Activated naive CD4-positive, alpha-beta T cell treated with anti-CD3 and anti-CD28 coated beads for 36 hours (primary cell): ENCODE measurements around the gene MAP3K20. TPM values are rescaled to one million over a fixed set of nuclear protein-coding genes. Genes with fewer than 3 reads are reported as not detected.

Source experiments
- CTCF ChIA-PET: fragments of 350-600 bp; sonication (Branson Sonifier 250); formaldehyde crosslinking; loops from one replicate; lab custom pipeline; 2021; ENCODE audit warnings: antibody characterized with exemption; lab: Charles Lee
- DNase-seq: peaks from one replicate; pipeline ENCODE4 v3.0.0-alpha.2; 2020
- H3K27ac Mint-ChIP-seq: one replicate; pipeline ENCODE4 v1.8.0; 2021; ENCODE audit warnings: mild to moderate bottlenecking, mixed read lengths
- H3K27me3 Mint-ChIP-seq: one replicate; pipeline ENCODE4 v1.8.0; 2021; ENCODE audit warnings: low read depth, mixed read lengths
- H3K36me3 Mint-ChIP-seq: one replicate; pipeline ENCODE4 v1.8.0; 2021; ENCODE audit warnings: low read depth, mixed read lengths
- H3K4me1 Mint-ChIP-seq: one replicate; pipeline ENCODE4 v1.8.0; 2021; ENCODE audit warnings: low read depth, mixed read lengths
- H3K4me3 Mint-ChIP-seq: one replicate; pipeline ENCODE4 v1.8.0; 2021; ENCODE audit warnings: mild to moderate bottlenecking, moderate library complexity, mixed read lengths
- H3K9me3 Mint-ChIP-seq: one replicate; pipeline ENCODE4 v1.8.0; 2021; ENCODE audit warnings: mixed read lengths
- intact Hi-C: fragments of 100-400 bp; cut with micrococcal nuclease; formaldehyde crosslinking; loops from one replicate; pipeline ENCODE4 v1.15.1; 2023
- total RNA-seq, 2 experiments: library from RNA; stranded (reverse); gene quantifications; one replicate each; pipeline ENCODE4 v1.2.3, GENCODE V29; 2021

MAP3K20 gene
- total RNA-seq, 2 experiments from 2014 or later = 3.0 to 3.7 TPM

- Mint-ChIP-seq H3K27me3 (peaks cover 43% of the 10 kb centered on the region), H3K9me3 (peaks cover 3% of the 10 kb centered on the region), H3K4me3 (no peak overlapping the region), H3K4me1 (peaks cover 35% of the 10 kb centered on the region), H3K27ac (no peak overlapping the region), H3K36me3 (no peaks in the 10 kb centered on the region)
- CTCF ChIA-PET = no interaction called here
- no peak for DNase-seq
- intact Hi-C loops = no loop called here
These were observed 62.0 kb downstream of the MAP3K20 start for GRCh38 chr2:173137610-173138009.

GRCh38 chr2:173138962-173139361 is 63.3 kb downstream of the MAP3K20 start:
- Mint-ChIP-seq H3K9me3 (peaks cover 3% of the 10 kb centered on the region), H3K4me3 (no peak overlapping the region), H3K4me1 (peaks cover 28% of the 10 kb centered on the region), H3K27me3 (peaks cover 43% of the 10 kb centered on the region), H3K27ac (no peak overlapping the region), H3K36me3 (no peaks in the 10 kb centered on the region)
- intact Hi-C loops = no loop called here
- CTCF ChIA-PET = interaction anchor here (0.6 to 0.7 kb wide), 2 partner anchors 118 to 339 kb away, joined by 3 read pairs; no protein-coding TSS in a partner anchor
- no peak for DNase-seq

- CTCF ChIA-PET = no interaction called here
These were observed 66.0 kb downstream of the MAP3K20 start for GRCh38 chr2:173141666-173142065.

GRCh38 chr2:173145454-173145853 is 69.8 kb downstream of the MAP3K20 start:
- intact Hi-C loops = no loop called here
- H3K27ac Mint-ChIP-seq = no peak overlapping the region
- no peak overlapping the region for H3K4me3 Mint-ChIP-seq
- CTCF ChIA-PET = no interaction called here
- H3K4me1 Mint-ChIP-seq = peaks cover 7% of the 10 kb centered on the region
- H3K9me3 Mint-ChIP-seq = peaks cover 3% of the 10 kb centered on the region
- H3K36me3 Mint-ChIP-seq = no peaks in the 10 kb centered on the region
- peaks cover 20% of the 10 kb centered on the region for H3K27me3 Mint-ChIP-seq
- no peak for DNase-seq

More at GRCh38 chr2:173141666-173142065, 66.0 kb downstream of the MAP3K20 start:
- Mint-ChIP-seq H3K27ac (no peak overlapping the region), H3K27me3 (peaks cover 31% of the 10 kb centered on the region), H3K4me1 (peaks cover 9% of the 10 kb centered on the region), H3K9me3 (peaks cover 3% of the 10 kb centered on the region), H3K4me3 (no peak overlapping the region), H3K36me3 (no peaks in the 10 kb centered on the region)
- intact Hi-C loops = no loop called here
- no peak for DNase-seq

GRCh38 chr2:173146590-173146989 is 70.9 kb downstream of the MAP3K20 start:
- Mint-ChIP-seq H3K4me1 (peaks cover 13% of the 10 kb centered on the region), H3K4me3 (no peak overlapping the region), H3K27ac (no peak overlapping the region), H3K9me3 (peaks cover 2% of the 10 kb centered on the region), H3K27me3 (peaks cover 12% of the 10 kb centered on the region), H3K36me3 (no peaks in the 10 kb centered on the region)
- CTCF ChIA-PET = no interaction called here
- intact Hi-C loops = no loop called here
- DNase-seq = no peak

GRCh38 chr2:173148520-173148919 is 72.9 kb downstream of the MAP3K20 start:
- Mint-ChIP-seq H3K27ac (no peak overlapping the region), H3K4me1 (peaks cover 21% of the 10 kb centered on the region)
- intact Hi-C loops = no loop called here

GRCh38 chr2:173149491-173149890 is 73.8 kb downstream of the MAP3K20 start:
- Mint-ChIP-seq H3K36me3 (no peaks in the 10 kb centered on the region), H3K27me3 (peaks cover 9% of the 10 kb centered on the region), H3K27ac (no peak overlapping the region), H3K4me3 (no peak overlapping the region), H3K4me1 (peaks cover 21% of the 10 kb centered on the region), H3K9me3 (no peaks in the 10 kb centered on the region)
- intact Hi-C loops = loop anchor here (1.0 kb wide), 1 partner anchor 16 kb away; no protein-coding TSS in a partner anchor
- CTCF ChIA-PET = no interaction called here
- peak; percentile 75 for DNase-seq

More at GRCh38 chr2:173148520-173148919, 72.9 kb downstream of the MAP3K20 start:
- Mint-ChIP-seq H3K36me3 (no peaks in the 10 kb centered on the region), H3K4me3 (no peak overlapping the region), H3K27me3 (peaks cover 7% of the 10 kb centered on the region), H3K9me3 (no peaks in the 10 kb centered on the region)
- CTCF ChIA-PET = no interaction called here
- no peak for DNase-seq

GRCh38 chr2:173150087-173150486 is 74.4 kb downstream of the MAP3K20 start:
- H3K4me1 Mint-ChIP-seq = peaks cover 21% of the 10 kb centered on the region
- no peak overlapping the region for H3K4me3 Mint-ChIP-seq
- H3K27ac Mint-ChIP-seq = no peak overlapping the region
- CTCF ChIA-PET = interaction anchor here (1.2 kb wide), 1 partner anchor 123 kb away, joined by 3 read pairs; no protein-coding TSS in a partner anchor
- no peaks in the 10 kb centered on the region for H3K36me3 Mint-ChIP-seq
- H3K9me3 Mint-ChIP-seq = no peaks in the 10 kb centered on the region
- DNase-seq = no peak
- intact Hi-C loops = loop anchor here (5.0 kb wide), 1 partner anchor 188 kb away; no protein-coding TSS in a partner anchor
- peaks cover 14% of the 10 kb centered on the region for H3K27me3 Mint-ChIP-seq

- Mint-ChIP-seq H3K27me3 (peaks cover 16% of the 10 kb centered on the region), H3K36me3 (no peaks in the 10 kb centered on the region), H3K27ac (no peak overlapping the region), H3K4me3 (no peak overlapping the region), H3K9me3 (no peaks in the 10 kb centered on the region), H3K4me1 (peaks cover 21% of the 10 kb centered on the region)
- intact Hi-C loops = loop anchor here (1.0 to 5.0 kb wide), 4 partner anchors 102 to 295 kb away; no protein-coding TSS in a partner anchor
- CTCF ChIA-PET = interaction anchor here (1.2 kb wide), 1 partner anchor 123 kb away, joined by 3 read pairs; no protein-coding TSS in a partner anchor
- no peak for DNase-seq
These were observed 75.3 kb downstream of the MAP3K20 start for GRCh38 chr2:173150963-173151362.

GRCh38 chr2:173151671-173152401 is 76.2 kb downstream of the MAP3K20 start:
- intact Hi-C loops = loop anchor here (1.0 to 5.0 kb wide), 5 partner anchors 103 to 296 kb away; no protein-coding TSS in a partner anchor
- no peak overlapping the region for H3K4me3 Mint-ChIP-seq
- H3K27me3 Mint-ChIP-seq = peaks cover 16% of the 10 kb centered on the region
- CTCF ChIA-PET = interaction anchor here (1.2 kb wide), 1 partner anchor 10 kb away, joined by 3 read pairs; no protein-coding TSS in a partner anchor
- no peak overlapping the region for H3K27ac Mint-ChIP-seq
- no peaks in the 10 kb centered on the region for H3K36me3 Mint-ChIP-seq
- DNase-seq = no peak
- no peaks in the 10 kb centered on the region for H3K9me3 Mint-ChIP-seq
- peaks cover 21% of the 10 kb centered on the region for H3K4me1 Mint-ChIP-seq

GRCh38 chr2:173153301-173153885 is 77.7 kb downstream of the MAP3K20 start:
- Mint-ChIP-seq H3K4me1 (peaks cover 21% of the 10 kb centered on the region), H3K4me3 (no peak overlapping the region), H3K36me3 (no peaks in the 10 kb centered on the region), H3K27ac (no peak overlapping the region), H3K27me3 (peaks cover 16% of the 10 kb centered on the region), H3K9me3 (no peaks in the 10 kb centered on the region)
- CTCF ChIA-PET = no interaction called here
- intact Hi-C loops = loop anchor here (2.0 to 5.0 kb wide), 2 partner anchors 191 to 283 kb away; no protein-coding TSS in a partner anchor
- no peak for DNase-seq

GRCh38 chr2:173157676-173158293 is 82.1 kb downstream of the MAP3K20 start:
- no peak overlapping the region for H3K27ac Mint-ChIP-seq
- CTCF ChIA-PET = interaction anchor here (0.6 to 1.2 kb wide), 2 partner anchors 53 to 85 kb away, joined by 3 to 4 read pairs; no protein-coding TSS in a partner anchor

More at GRCh38 chr2:173157676-173158293, 82.1 kb downstream of the MAP3K20 start:
- intact Hi-C loops = no loop called here
- Mint-ChIP-seq H3K4me3 (no peak overlapping the region), H3K4me1 (no peaks in the 10 kb centered on the region), H3K27me3 (peaks cover 15% of the 10 kb centered on the region), H3K36me3 (no peaks in the 10 kb centered on the region), H3K9me3 (no peaks in the 10 kb centered on the region)
- no peak for DNase-seq
